Naive thymus-derived CD4-positive, alpha-beta T cell (primary cell): ENCODE data around the gene HNF4A. TPM values are rescaled to one million over a fixed set of nuclear protein-coding genes. Genes with fewer than 3 reads are reported as not detected.

Experiments
- ATAC-seq: fragments of 150-1000 bp; cut with Tn5 transposase; 2 replicates; pipeline ENCODE4 v1.10.0; 2021; ENCODE audit warnings: mild to moderate bottlenecking, moderate library complexity
- CTCF ChIA-PET: fragments of 350-600 bp; sonication (Branson Sonifier 250); formaldehyde crosslinking; loops from one replicate; lab custom pipeline; 2021; ENCODE audit warnings: antibody characterized with exemption; lab: Charles Lee
- POLR2A ChIA-PET: fragments of 350-600 bp; sonication (Branson Sonifier 250); formaldehyde crosslinking; loops from one replicate; lab custom pipeline; 2021; ENCODE audit warnings: antibody characterized with exemption, inconsistent platforms; lab: Charles Lee
- DNase-seq, 9 donors: peaks; one replicate each; pipeline versions ENCODE4 v3.0.0 to v3.0.0-alpha.2; 2020 to 2022; ENCODE audit warnings: mixed read lengths in 1 of 9
- H3K27ac ChIP-seq: one replicate; pipeline ENCODE4 v1.7.0; 2013; ENCODE audit warnings: mild to moderate bottlenecking, low read depth, low read length, moderate library complexity
- H3K27me3 ChIP-seq, 2 donors: one replicate each; pipeline ENCODE4 v1.7.0; 2013; ENCODE audit warnings: low read length in 2 of 2, mild to moderate bottlenecking in 2 of 2, moderate library complexity in 2 of 2; ENCODE audit not compliant: control insufficient read depth in 2 of 2, insufficient read depth in 2 of 2
- H3K36me3 ChIP-seq, 3 experiments: 1 replicate in 2 of 3; 2 replicates in 1 of 3; pipeline ENCODE4 v1.7.0; 2013; ENCODE audit warnings: low read length in 3 of 3, mild to moderate bottlenecking in 3 of 3, moderate library complexity in 1 of 3; ENCODE audit not compliant: insufficient read depth in 3 of 3, control insufficient read depth in 2 of 3
- H3K4me1 ChIP-seq, 2 donors: one replicate each; pipeline ENCODE4 v1.7.0; 2013; ENCODE audit warnings: low read length in 2 of 2, mild to moderate bottlenecking in 2 of 2, moderate library complexity in 1 of 2; ENCODE audit not compliant: control insufficient read depth in 2 of 2, insufficient read depth in 2 of 2
- H3K4me3 ChIP-seq: 2 replicates; pipeline ENCODE4 v1.7.0; 2013; ENCODE audit warnings: mild to moderate bottlenecking, low read length
- H3K9me3 ChIP-seq, 3 experiments: 1 replicate in 2 of 3; 2 replicates in 1 of 3; pipeline ENCODE4 v1.7.0; 2013; ENCODE audit warnings: low read length in 3 of 3; ENCODE audit not compliant: control insufficient read depth in 2 of 3
- H3K27ac Mint-ChIP-seq, 9 donors: one replicate each; pipeline ENCODE4 v1.8.0; 2020 to 2022; ENCODE audit warnings: mixed read lengths in 9 of 9, mild to moderate bottlenecking in 8 of 9, moderate library complexity in 5 of 9, inconsistent platforms in 2 of 9
- H3K27me3 Mint-ChIP-seq, 5 donors: one replicate each; pipeline ENCODE4 v1.8.0; 2021 to 2022; ENCODE audit warnings: mixed read lengths in 5 of 5, mild to moderate bottlenecking in 1 of 5
- H3K36me3 Mint-ChIP-seq, 5 donors: one replicate each; pipeline ENCODE4 v1.8.0; 2020 to 2022; ENCODE audit warnings: mixed read lengths in 5 of 5, mild to moderate bottlenecking in 3 of 5, inconsistent platforms in 1 of 5
- H3K4me1 Mint-ChIP-seq, 7 donors: one replicate each; pipeline ENCODE4 v1.8.0; 2020 to 2022; ENCODE audit warnings: mixed read lengths in 7 of 7, mild to moderate bottlenecking in 3 of 7, inconsistent platforms in 1 of 7
- H3K4me3 Mint-ChIP-seq, 10 donors: one replicate each; pipeline ENCODE4 v1.8.0; 2020 to 2022; ENCODE audit warnings: mild to moderate bottlenecking in 10 of 10, mixed read lengths in 10 of 10, moderate library complexity in 6 of 10, inconsistent platforms in 2 of 10
- H3K9me3 Mint-ChIP-seq, 11 donors: one replicate each; pipeline ENCODE4 v1.8.0; 2020 to 2022; ENCODE audit warnings: mixed read lengths in 11 of 11, mild to moderate bottlenecking in 4 of 11, inconsistent platforms in 1 of 11, moderate library complexity in 1 of 11
- intact Hi-C, 2 donors: fragments of 100-400 bp; cut with micrococcal nuclease; formaldehyde crosslinking; loops; one replicate each; pipeline ENCODE4 v1.15.1; 2023
- polyA plus RNA-seq, 2 donors: library from polyadenylated mRNA; unstranded; fragments of 300-500 nt; fragmentation: Illumina TruSeq; gene quantifications; one replicate each; pipeline ENCODE4 v1.2.3, GENCODE V29; 2021
- total RNA-seq, 6 experiments: library from RNA in 5 of 6; stranded (reverse) in 5 of 6; gene quantifications; 1 replicate in 5 of 6; 2 replicates in 1 of 6; pipeline ENCODE4 v1.2.3 and lab custom pipeline; 2021 to 2026

Gene HNF4A
- total and polyA plus RNA-seq, 7 experiments from 2014 or later = not detected

DNA sequence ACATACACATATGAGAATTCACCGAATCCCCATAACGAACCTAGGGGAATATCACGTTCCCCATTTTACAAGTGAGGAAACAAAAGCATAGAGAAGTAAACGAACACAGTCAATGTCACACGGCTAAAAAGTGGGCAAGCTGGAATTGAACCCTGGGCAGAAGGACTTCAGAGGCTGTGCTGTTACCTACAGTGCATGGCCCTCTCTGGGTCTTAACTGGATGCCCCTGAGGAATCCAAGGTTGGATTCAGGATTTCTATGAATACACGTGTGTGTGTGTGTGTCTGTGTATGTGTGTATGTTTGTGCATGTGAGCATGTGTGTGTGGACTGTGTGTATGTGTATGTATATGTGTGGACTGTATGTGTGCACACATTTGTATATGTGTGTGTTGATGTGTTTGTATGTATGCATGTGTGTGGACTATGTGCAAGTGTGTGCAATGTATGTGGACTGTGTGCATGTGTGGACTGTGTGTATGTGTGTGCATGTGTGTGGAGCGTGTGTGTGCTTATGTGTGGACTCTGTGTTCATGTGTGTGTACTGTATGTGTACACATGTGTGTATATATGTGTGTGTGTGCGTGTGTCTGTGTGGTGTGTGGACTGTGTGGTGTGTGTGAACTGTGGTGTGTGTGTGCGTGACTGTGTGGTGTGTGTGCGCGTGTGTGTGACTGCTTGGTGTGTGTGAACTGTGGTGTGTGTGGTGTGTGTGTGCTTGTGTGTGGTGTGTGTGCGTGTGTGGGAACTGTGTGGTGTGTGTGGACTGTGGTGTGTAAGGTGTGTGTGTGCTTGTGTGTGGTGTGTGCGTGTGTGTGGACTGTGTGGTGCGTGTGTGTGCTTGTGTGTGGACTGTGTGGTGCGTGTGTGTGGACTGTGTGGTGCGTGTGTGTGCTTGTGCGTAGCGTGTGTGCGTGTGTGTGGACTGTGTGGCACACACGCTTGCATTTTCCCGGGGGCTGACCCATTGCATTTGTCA lies 49.0 kb downstream of the HNF4A start:
- CTCF ChIA-PET = no interaction called here
- no peaks in the 10 kb centered on the region for H3K36me3 Mint-ChIP-seq
- Histone ChIP-seq H3K9me3 (no peaks in the 10 kb centered on the region), H3K27me3 (no peaks in the 10 kb centered on the region), H3K4me3 (no peak overlapping the region), H3K36me3 (no peaks in the 10 kb centered on the region), H3K4me1 (no peaks in the 10 kb centered on the region), H3K27ac (no peak overlapping the region)
- ATAC-seq = peak; percentile 16
- H3K27ac Mint-ChIP-seq = no peak overlapping the region
- H3K9me3 Mint-ChIP-seq = peaks cover 0 to 5% (median 0%) of the 10 kb centered on the region in 11 donors
- peaks cover 0 to 4% (median 0%) of the 10 kb centered on the region in 7 donors for H3K4me1 Mint-ChIP-seq
- intact Hi-C loops = no loop called here
- H3K4me3 Mint-ChIP-seq = no peak overlapping the region
- no peak for DNase-seq
- H3K27me3 Mint-ChIP-seq = peaks cover 0 to 4% (median 0%) of the 10 kb centered on the region in 5 donors
- POLR2A ChIA-PET = no interaction called here

DNA sequence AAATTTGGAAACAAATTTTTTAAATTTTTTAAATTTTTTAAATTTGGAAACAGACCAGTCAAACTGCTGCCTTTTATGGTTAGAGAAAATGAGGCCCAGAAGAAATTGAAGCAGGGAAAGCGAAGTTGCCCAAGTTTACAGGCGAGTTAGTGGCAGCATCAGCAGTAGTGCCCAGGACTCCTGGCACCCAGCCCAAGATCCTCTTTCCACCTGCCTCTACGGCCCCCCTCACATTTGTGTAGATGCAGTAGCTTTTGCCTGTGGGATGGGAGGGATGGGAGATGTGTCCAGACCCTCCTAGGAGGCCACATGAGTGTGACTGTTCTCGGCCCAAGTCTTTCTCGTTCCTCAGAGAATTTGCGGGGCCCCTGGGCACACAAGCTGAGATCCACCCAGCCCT lies 49.8 kb downstream of the HNF4A start:
- Histone ChIP-seq H3K4me3 (no peak overlapping the region), H3K36me3 (no peaks in the 10 kb centered on the region), H3K27me3 (no peaks in the 10 kb centered on the region), H3K4me1 (no peaks in the 10 kb centered on the region), H3K9me3 (no peaks in the 10 kb centered on the region), H3K27ac (no peak overlapping the region)
- no peak overlapping the region for H3K27ac Mint-ChIP-seq
- H3K36me3 Mint-ChIP-seq = no peaks in the 10 kb centered on the region
- CTCF ChIA-PET = no interaction called here
- H3K4me1 Mint-ChIP-seq = peaks cover 0 to 4% (median 0%) of the 10 kb centered on the region in 7 donors
- peaks cover 0 to 5% (median 0%) of the 10 kb centered on the region in 11 donors for H3K9me3 Mint-ChIP-seq
- DNase-seq (no peak), ATAC-seq (no peak)
- POLR2A ChIA-PET = no interaction called here
- H3K27me3 Mint-ChIP-seq = no peaks in the 10 kb centered on the region
- intact Hi-C loops = no loop called here
- no peak overlapping the region for H3K4me3 Mint-ChIP-seq

DNA sequence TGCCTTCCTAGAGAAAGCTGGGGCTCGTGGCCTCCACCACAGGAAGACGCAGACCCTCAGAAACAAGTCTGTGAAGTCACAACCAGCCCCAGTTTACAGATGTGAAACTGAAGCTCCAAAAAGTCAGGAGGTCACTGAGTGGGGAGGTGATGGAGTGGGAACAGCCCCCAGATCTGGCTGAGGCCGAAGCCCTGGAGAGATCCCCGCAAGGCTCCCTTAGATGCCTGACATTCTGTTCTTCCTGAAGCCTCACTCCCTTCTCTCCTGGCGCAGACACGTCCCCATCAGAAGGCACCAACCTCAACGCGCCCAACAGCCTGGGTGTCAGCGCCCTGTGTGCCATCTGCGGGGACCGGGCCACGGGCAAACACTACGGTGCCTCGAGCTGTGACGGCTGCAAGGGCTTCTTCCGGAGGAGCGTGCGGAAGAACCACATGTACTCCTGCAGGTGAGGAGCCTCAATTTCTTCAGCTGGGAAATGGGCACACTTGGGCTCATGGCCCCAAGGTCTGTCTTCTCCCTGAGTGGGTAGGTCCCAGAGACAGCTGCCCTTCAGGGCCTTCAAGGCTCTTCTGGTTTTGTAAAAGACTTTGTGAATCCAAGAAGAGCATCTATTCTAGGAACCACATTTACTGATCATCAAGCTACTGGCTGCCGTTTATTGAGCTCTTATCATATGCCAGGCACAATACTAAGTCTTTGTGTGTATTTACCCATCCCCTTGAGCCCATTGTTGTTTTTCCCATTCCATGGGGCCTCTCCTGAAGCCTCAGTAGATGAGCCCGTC lies 50.5 kb downstream of the HNF4A start:
- peak overlapping the region in 1 of 9 donors; percentile 17 for H3K27ac Mint-ChIP-seq
- H3K27me3 Mint-ChIP-seq = no peaks in the 10 kb centered on the region
- no peak overlapping the region for H3K4me3 Mint-ChIP-seq

DNA sequence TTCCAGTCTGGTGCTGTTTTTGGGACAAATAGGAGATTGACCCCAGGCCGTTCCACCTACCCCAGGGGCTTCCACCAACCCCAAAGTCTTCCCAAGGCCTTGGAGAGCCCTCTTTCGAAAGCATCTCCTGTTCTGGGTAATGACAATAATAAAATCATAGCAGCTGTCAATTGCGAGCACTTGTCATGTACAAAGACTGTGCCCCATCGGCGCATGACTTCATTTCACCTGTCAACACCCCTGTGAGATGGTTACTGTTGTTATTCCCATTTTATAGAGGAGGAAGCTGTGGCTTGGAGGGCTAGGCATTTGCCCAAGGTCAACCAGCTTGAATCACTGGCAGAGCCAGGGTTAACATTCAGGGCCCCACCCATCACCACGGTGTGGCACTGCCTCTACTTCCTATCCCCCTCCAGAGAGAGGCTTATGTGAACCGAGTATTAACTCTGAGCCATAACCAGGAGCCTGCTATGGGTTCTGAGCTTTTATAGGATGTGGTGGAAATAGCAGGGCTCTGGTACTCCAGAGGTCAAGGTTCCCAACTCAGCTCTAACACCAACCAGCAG lies 51.2 kb downstream of the HNF4A start:
- ATAC-seq (no peak), DNase-seq (no peak)
- no peaks in the 10 kb centered on the region for H3K36me3 Mint-ChIP-seq
- H3K27me3 Mint-ChIP-seq = peaks cover 0 to under 1% (median under 1%) of the 10 kb centered on the region in 5 donors
- Histone ChIP-seq H3K36me3 (no peaks in the 10 kb centered on the region), H3K27ac (no peak overlapping the region), H3K4me1 (no peaks in the 10 kb centered on the region), H3K27me3 (no peaks in the 10 kb centered on the region), H3K9me3 (no peaks in the 10 kb centered on the region), H3K4me3 (no peak overlapping the region)
- intact Hi-C loops = no loop called here
- no peak overlapping the region for H3K4me3 Mint-ChIP-seq
- CTCF ChIA-PET = no interaction called here
- peaks cover 0 to 4% (median 0%) of the 10 kb centered on the region in 7 donors for H3K4me1 Mint-ChIP-seq
- POLR2A ChIA-PET = no interaction called here
- peaks cover 0 to 5% (median 0%) of the 10 kb centered on the region in 11 donors for H3K9me3 Mint-ChIP-seq
- no peak overlapping the region for H3K27ac Mint-ChIP-seq

More for the DNA sequence above, 50.5 kb downstream of the HNF4A start:
- Histone ChIP-seq H3K9me3 (no peaks in the 10 kb centered on the region), H3K27me3 (no peaks in the 10 kb centered on the region), H3K27ac (no peak overlapping the region), H3K4me1 (no peaks in the 10 kb centered on the region), H3K36me3 (no peaks in the 10 kb centered on the region), H3K4me3 (no peak overlapping the region)
- intact Hi-C loops = no loop called here
- POLR2A ChIA-PET = no interaction called here
- H3K36me3 Mint-ChIP-seq = no peaks in the 10 kb centered on the region
- peaks cover 0 to 5% (median 0%) of the 10 kb centered on the region in 11 donors for H3K9me3 Mint-ChIP-seq
- ATAC-seq (no peak), DNase-seq (no peak)
- CTCF ChIA-PET = no interaction called here
- peaks cover 0 to 4% (median 0%) of the 10 kb centered on the region in 7 donors for H3K4me1 Mint-ChIP-seq

DNA sequence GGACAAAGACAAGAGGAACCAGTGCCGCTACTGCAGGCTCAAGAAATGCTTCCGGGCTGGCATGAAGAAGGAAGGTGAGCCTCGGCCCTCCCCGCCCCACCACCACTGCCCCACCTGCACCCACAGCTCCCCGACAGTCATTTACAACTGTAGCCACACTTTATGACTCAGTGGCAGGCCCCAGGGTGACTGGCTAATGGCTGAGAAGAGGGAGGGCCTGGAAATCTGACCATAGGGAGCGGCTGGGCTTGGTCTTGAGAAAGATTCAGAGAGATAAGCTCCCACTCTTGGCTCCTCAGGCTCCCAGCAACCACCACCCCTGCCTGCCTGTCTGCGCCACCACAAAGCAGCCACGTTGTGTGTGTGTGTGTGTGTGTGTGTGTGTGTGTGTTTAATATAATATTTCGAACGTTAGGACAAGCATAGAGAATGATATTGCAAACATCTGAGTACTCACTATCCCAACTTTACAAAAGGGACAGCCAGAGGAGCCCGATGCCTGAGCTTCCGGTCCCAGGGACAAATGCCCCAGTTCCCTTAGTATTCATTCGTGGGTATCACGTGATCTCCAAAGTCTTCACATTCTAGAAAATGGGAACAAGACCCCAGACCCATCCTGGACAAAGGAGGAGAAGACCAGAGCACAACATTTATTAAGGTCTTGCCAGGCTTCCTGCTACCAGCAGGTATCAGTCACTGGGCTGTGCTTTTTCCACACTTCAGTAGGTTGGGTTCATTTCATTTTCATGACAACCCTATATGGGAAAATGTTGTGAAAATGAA lies 52.1 kb downstream of the HNF4A start:
- Mint-ChIP-seq H3K4me1 (peaks cover 0 to 9% (median 0%) of the 10 kb centered on the region in 7 donors), H3K27me3 (peaks cover 0 to 10% (median 9%) of the 10 kb centered on the region in 5 donors), H3K27ac (no peak overlapping the region), H3K9me3 (peaks cover 0 to 5% (median 0%) of the 10 kb centered on the region in 11 donors), H3K36me3 (no peaks in the 10 kb centered on the region), H3K4me3 (no peak overlapping the region)
- H3K36me3 ChIP-seq = no peaks in the 10 kb centered on the region
- POLR2A ChIA-PET = no interaction called here
- DNase-seq (no peak), ATAC-seq (no peak)
- CTCF ChIA-PET = no interaction called here
- H3K27me3 ChIP-seq = no peaks in the 10 kb centered on the region
- intact Hi-C loops = no loop called here
- no peaks in the 10 kb centered on the region for H3K4me1 ChIP-seq
- H3K27ac ChIP-seq = no peak overlapping the region
- no peak overlapping the region for H3K4me3 ChIP-seq
- H3K9me3 ChIP-seq = no peaks in the 10 kb centered on the region

DNA sequence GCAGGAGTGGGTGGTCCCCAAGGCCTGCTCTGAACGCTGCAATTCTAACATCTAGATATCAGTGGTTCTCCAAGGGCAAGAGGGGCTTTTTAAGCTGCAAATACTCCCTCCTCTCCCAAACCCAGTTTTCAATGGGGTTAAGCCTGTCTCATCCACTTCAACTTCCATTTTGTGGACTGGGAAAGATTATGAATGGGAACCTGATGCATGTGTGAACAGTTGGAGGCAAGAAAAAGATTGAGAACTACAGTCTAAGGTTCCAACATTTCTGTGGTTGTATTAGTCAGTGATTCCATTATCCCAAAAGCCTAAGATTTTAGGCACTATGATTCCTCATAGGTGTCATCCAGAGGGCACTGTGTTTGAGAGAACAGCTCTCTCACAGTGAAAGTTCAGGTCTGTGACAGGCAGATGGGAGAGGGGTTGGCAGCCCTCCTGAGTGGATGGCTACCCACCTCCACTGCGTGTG lies 53.7 kb downstream of the HNF4A start:
- no peaks in the 10 kb centered on the region for H3K9me3 ChIP-seq
- no peaks in the 10 kb centered on the region for H3K36me3 Mint-ChIP-seq
- POLR2A ChIA-PET = no interaction called here
- no peaks in the 10 kb centered on the region for H3K36me3 ChIP-seq
- DNase-seq (no peak), ATAC-seq (no peak)
- CTCF ChIA-PET = no interaction called here
- H3K4me3 Mint-ChIP-seq = no peak overlapping the region
- no peak overlapping the region for H3K27ac Mint-ChIP-seq
- no peak overlapping the region for H3K27ac ChIP-seq
- peaks cover 0 to 9% (median 0%) of the 10 kb centered on the region in 7 donors for H3K4me1 Mint-ChIP-seq
- no peaks in the 10 kb centered on the region for H3K4me1 ChIP-seq
- H3K4me3 ChIP-seq = no peak overlapping the region
- no peaks in the 10 kb centered on the region for H3K27me3 ChIP-seq
- H3K27me3 Mint-ChIP-seq = peaks cover 0 to 16% (median 9%) of the 10 kb centered on the region in 5 donors
- intact Hi-C loops = no loop called here
- peaks cover 0 to 5% (median 0%) of the 10 kb centered on the region in 11 donors for H3K9me3 Mint-ChIP-seq
